HG02981 (cell line): ENCODE measurements around the gene SARDH.

Source experiments
- ATAC-seq: cut with Tn5 transposase; IDR thresholded peaks from one replicate; pipeline ENCODE4 v1.9.1; 2021; ENCODE audit warnings: mild to moderate bottlenecking, moderate library complexity; ENCODE audit not compliant: unreplicated experiment

Gene SARDH

GRCh38 chr9:133690081-133690561 lies 48.0 kb downstream of the SARDH start:
- ATAC-seq, result no peak

GRCh38 chr9:133689151-133689763 lies 48.9 kb downstream of the SARDH start:
- ATAC-seq, result no peak

- ATAC-seq, result no peak
Measured at GRCh38 chr9:133687856-133688761, 50.0 kb downstream of the SARDH start.

GRCh38 chr9:133686642-133687575 lies 51.2 kb downstream of the SARDH start:
- no peak for ATAC-seq

GRCh38 chr9:133685653-133686609 lies 52.2 kb downstream of the SARDH start:
- no peak for ATAC-seq

- ATAC-seq, result no peak
Measured at GRCh38 chr9:133684936-133685361, 53.2 kb downstream of the SARDH start.

- no peak for ATAC-seq
Measured at GRCh38 chr9:133684121-133684935, 53.8 kb downstream of the SARDH start.

- ATAC-seq, result no peak
Measured at GRCh38 chr9:133683586-133684120, 54.5 kb downstream of the SARDH start.

GRCh38 chr9:133682818-133683585 lies 55.1 kb downstream of the SARDH start:
- ATAC-seq, result no peak

GRCh38 chr9:133681658-133682306 lies 56.4 kb downstream of the SARDH start:
- ATAC-seq, result no peak

- no peak for ATAC-seq
Measured at GRCh38 chr9:133680976-133681657, 57.0 kb downstream of the SARDH start.

GRCh38 chr9:133680250-133680975 lies 57.7 kb downstream of the SARDH start:
- ATAC-seq, result no peak

- no peak for ATAC-seq
Measured at GRCh38 chr9:133679466-133680061, 58.6 kb downstream of the SARDH start.

- ATAC-seq, result no peak
Measured at GRCh38 chr9:133679056-133679455, 59.1 kb downstream of the SARDH start.

GRCh38 chr9:133677126-133678010 lies 60.8 kb downstream of the SARDH start:
- no peak for ATAC-seq
